GM21381 (cell line): ENCODE measurements around the gene GJB3.
"Not testable (repeated sequence)": the region's sequence is repeated elsewhere in the genome, so short reads cannot be mapped to it uniquely, and the experiment has no call there.

Experiments used
- ATAC-seq: cut with Tn5 transposase; IDR thresholded peaks from one replicate; pipeline ENCODE4 v1.9.1; 2021; ENCODE audit warnings: mild to moderate bottlenecking, moderate library complexity; ENCODE audit not compliant: unreplicated experiment

The GJB3 gene

DNA sequence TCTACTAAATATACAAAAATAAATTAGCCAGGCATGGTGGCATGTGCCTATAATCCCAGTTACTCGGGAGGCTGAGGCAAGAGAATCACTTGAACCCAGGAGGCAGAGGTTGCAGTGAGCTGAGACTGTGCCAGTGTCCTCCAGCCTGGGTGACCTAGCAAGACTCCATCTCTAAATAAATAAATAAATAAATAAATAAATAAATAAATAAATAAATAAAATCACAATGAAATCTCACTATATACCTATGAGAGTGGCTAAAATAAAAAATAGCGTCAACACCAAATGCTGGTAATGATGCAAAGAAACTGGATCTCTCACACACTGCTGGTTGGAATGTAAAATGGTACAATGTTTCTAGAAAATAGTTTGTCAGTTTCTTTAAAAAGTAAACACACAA is 37.8 kb downstream of the GJB3 start:
- ATAC-seq, result not testable (repeated sequence)

DNA sequence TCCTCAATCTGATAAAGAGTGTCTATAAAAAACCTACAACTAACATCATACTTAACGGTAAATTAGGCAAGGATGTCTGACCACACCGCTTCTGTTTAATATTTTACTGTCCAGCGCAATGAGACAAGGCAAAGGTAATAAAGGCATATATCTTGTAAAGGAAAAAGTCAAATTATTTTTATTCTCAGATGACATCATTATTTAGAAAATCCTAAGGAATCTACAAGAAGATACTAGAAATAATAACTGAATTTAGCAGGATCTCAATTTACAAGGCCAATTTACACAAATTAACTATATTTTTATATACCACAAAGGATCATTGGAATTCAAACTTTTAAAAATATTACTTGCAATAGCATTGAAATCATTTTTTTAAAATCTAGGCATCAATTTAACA is 41.2 kb downstream of the GJB3 start:
- no peak for ATAC-seq

DNA sequence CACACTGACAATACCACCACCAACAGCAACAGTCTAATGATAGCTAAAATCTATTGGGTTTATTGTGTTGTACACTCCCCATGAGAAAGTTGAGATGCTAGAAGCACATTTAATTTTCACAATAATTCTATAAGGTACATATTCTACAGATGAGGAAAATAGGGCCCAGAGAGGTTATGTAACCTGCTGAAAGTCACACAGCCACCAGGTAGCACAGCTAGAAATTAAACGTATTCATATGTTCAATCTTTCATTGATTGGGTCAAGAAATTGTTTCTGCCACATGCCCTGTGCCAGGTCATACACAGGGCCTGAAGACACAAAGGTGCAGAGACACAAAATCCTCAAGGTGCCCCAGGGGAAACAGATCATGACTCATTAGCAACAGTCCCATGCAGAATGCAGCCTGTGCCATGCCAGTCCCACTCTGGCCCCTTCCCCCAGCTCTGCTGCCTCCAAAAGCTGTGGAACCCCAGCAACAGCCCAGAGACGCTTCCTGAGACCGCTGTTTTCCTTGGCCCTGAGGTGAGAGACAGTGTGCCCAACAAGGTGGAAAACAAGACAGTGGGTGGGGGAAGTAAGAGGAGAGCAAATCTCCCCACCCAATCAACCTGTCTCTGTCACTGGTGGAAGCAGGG is 43.9 kb downstream of the GJB3 start:
- ATAC-seq, result no peak

DNA sequence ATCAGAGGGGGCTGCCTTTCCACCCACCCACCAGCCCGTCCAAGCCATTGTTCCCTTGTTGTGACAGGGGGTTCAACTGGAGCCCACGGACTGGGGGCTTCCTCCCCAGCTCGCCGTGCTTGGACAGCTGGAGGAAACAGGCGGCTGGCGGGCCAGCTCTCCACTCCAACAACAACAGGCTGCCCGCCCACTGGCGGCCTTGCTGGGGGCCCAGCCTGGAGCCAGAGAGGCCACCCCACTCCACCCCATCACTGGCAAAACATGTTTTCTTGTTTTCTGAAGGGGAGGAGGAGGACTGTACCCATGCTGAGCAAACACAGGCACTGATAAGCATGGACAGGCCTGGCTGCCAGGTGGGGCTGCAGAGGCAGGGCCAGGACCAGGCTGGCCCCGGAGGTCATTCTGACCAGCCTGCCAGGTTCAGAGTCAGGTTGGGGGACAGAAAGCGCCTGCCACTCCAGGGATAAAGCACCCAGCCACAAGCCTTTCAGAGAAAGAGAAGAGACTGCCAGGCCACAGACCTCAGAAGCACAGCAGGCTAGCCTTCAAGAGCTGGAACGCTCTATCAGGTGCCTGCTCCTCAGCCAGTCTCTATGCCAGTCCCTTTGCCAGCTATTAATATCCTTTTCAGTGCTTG is 44.6 kb downstream of the GJB3 start:
- no peak for ATAC-seq

DNA sequence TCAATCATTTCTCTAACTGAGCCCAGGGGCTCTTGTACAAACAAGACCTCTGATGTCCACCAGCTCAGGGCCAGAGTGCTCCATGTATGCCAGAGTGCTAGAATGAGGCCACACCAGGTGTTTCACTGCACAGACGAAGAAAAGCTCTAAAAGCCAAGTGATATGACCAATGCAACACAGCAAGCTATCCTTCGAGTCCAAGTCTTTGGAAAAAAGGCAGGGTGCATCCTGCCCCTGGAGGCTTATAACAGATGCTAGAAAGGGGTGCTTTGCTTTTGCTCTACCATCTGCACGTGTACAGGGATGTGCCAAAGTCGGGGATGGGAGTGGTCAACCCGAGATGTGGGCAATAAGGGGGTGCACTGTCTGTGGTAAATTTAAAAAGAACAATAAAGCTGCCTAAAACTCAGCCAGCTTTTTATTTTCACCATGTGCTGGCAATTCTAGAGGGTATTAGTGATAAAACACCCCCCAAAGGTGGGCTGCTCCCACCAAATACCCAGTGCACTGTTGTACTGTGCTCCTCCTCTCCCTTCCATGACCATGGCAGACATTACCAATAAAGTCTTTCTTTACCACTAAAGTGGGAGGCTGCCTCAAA is 46.4 kb downstream of the GJB3 start:
- ATAC-seq, result no peak

DNA sequence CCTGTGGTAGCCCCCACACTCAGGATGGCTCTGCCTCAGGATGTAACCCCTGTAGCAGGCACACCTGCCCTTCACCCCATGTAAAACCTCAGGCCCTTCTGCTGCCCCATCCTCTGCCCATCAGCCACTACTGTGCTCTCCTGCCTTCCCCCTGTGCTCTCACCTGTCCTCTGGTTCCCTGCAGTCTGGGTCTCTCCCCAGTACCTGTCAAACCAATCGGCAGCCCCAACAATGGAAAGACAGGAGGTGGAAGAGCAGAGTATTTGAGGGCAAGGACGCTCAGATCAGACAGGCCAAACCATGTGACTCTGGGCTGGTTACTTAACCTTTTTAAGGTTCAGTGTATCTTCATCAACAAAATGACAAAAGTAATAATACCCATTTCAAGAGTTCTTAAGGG is 47.6 kb downstream of the GJB3 start:
- no peak for ATAC-seq

DNA sequence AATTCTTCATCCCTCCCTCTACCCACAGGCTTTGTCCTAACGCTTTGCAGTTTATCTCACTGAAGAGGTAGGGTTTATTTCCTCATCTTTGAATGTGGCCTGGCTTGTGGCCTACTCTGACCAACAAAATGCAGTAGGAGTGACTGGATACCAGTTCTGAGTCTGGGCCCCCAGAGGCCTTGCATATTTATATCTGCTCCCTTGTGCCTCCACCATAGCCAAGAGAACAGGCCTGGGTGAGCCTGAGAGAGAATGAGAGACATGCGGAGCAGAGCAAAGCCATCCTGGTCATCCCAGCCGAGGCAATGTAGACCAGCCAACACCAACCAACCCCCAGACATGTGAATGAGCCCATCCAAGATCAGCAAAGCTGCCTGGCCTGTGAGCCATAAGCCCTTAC is 48.2 kb downstream of the GJB3 start:
- no peak for ATAC-seq

DNA sequence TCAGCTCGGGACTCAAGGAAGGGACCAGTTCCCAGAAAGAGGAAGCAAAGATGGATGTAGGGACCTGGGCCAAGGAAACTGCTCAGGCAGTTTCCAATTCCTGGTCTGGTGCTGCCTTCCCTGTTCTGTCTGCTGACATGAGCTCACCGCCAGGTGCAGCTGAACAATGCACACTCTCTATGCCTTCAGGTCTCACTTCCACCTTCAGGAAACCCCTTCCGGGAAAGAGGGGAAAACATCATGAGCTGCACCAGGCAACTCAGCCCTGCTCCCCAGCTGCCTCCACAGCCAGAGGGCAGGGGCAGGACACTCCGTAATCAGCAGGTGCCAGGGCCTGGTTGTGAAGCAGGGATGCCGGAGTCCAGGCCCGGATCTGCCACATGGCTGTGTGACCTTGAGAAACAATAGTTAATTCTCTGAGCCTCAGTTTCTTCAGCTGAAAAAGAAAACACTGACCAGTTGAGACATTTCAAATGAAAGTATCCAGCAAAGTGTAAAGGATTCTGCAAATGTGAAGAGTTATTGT is 50.8 kb downstream of the GJB3 start:
- ATAC-seq, result no peak

DNA sequence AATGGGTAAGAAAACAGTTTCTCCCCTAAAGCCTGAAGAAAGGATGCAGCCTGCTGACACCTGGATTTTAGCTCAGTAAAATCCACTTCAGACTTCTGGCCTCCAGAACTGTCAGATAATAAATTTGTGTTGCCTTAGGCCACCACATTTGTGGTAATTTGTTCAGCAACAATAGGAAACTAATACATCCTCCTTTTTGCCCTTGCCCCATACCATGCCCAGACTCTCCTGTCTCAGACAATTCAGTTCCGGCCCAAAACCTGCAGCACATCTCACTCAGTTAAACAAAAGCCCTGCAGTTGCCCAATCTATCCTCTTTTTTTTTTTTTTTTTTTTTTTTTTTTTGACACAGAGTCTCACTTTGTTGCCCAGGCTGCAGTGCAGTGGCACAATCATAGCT is 52.7 kb downstream of the GJB3 start:
- no peak for ATAC-seq
